Measurements from ENCODE around the gene CACNB2. TPM values are rescaled to one million over a fixed set of nuclear protein-coding genes. Genes with fewer than 3 reads are reported as not detected.
"Not testable (repeated sequence)": the region's sequence is repeated elsewhere in the genome, so short reads cannot be mapped to it uniquely, and the experiment has no call there.

The CACNB2 gene
- total RNA-seq, 2 donors from 2014 or later = 1.9 to 4.6 TPM

- no peaks in the 10 kb centered on the region for H3K36me3 ChIP-seq (ENCODE audit: control insufficient read depth, insufficient read depth, low read length)
- Mint-ChIP-seq H3K4me3 (no peak overlapping the region), H3K9me3 (no peaks in the 10 kb centered on the region), H3K36me3 (ENCODE audit: low read depth) (no peaks in the 10 kb centered on the region), H3K4me1 (no peaks in the 10 kb centered on the region), H3K27me3 (ENCODE audit: insufficient read depth) (no peaks in the 10 kb centered on the region), H3K27ac (no peak overlapping the region)
- H3K4me3 ChIP-seq (ENCODE audit: low read length) = no peak overlapping the region
- H3K27ac ChIP-seq (ENCODE audit: low read depth, low read length) = no peak overlapping the region
- no peak for DNase-seq
- no peaks in the 10 kb centered on the region for H3K4me1 ChIP-seq (ENCODE audit: control insufficient read depth, insufficient read depth, low read length)
- TF ChIP-seq CTCF (conservative IDR thresholded peaks at IDR 0.05) = no peak
- peaks cover 91% of the 10 kb centered on the region for H3K9me3 ChIP-seq (ENCODE audit: control insufficient read depth, low read length)
- WGBS, 2 experiments (ENCODE audit: insufficient coverage in 1 of 2, insufficient read length in 1 of 2) = 78 to 86% methylated on average over 4 of the region's 4 CpGs
- H3K27me3 ChIP-seq (ENCODE audit: control insufficient read depth, insufficient read depth, low read length, poor library complexity, severe bottlenecking) = no peaks in the 10 kb centered on the region
- no peak overlapping the region for H3K9ac ChIP-seq (ENCODE audit: extremely low read depth, low read length, poor library complexity, severe bottlenecking)
These were observed 426.0 kb downstream of the CACNB2 start for GRCh38 chr10:18566177-18566576.

- no peak for TF ChIP-seq CTCF (conservative IDR thresholded peaks at IDR 0.05)
- no peak overlapping the region for H3K9ac ChIP-seq (ENCODE audit: extremely low read depth, low read length, poor library complexity, severe bottlenecking)
- no peaks in the 10 kb centered on the region for H3K36me3 ChIP-seq (ENCODE audit: control insufficient read depth, insufficient read depth, low read length)
- peaks cover 95% of the 10 kb centered on the region for H3K9me3 ChIP-seq (ENCODE audit: control insufficient read depth, low read length)
- no peak for DNase-seq
- H3K4me3 Mint-ChIP-seq = no peak overlapping the region
- H3K4me3 ChIP-seq (ENCODE audit: low read length) = no peak overlapping the region
- no peaks in the 10 kb centered on the region for H3K36me3 Mint-ChIP-seq (ENCODE audit: low read depth)
- H3K9me3 Mint-ChIP-seq = no peaks in the 10 kb centered on the region
- no peaks in the 10 kb centered on the region for H3K27me3 Mint-ChIP-seq (ENCODE audit: insufficient read depth)
- no peak overlapping the region for H3K27ac ChIP-seq (ENCODE audit: low read depth, low read length)
- H3K27me3 ChIP-seq (ENCODE audit: control insufficient read depth, insufficient read depth, low read length, poor library complexity, severe bottlenecking) = no peaks in the 10 kb centered on the region
- no peak overlapping the region for H3K27ac Mint-ChIP-seq
- 93% methylated on average over 3 of the region's 3 CpGs for WGBS, 2 experiments (ENCODE audit: insufficient coverage in 1 of 2, insufficient read length in 1 of 2)
- no peaks in the 10 kb centered on the region for H3K4me1 Mint-ChIP-seq
- H3K4me1 ChIP-seq (ENCODE audit: control insufficient read depth, insufficient read depth, low read length) = no peaks in the 10 kb centered on the region
These were observed 427.2 kb downstream of the CACNB2 start for GRCh38 chr10:18567343-18567856.

DNA sequence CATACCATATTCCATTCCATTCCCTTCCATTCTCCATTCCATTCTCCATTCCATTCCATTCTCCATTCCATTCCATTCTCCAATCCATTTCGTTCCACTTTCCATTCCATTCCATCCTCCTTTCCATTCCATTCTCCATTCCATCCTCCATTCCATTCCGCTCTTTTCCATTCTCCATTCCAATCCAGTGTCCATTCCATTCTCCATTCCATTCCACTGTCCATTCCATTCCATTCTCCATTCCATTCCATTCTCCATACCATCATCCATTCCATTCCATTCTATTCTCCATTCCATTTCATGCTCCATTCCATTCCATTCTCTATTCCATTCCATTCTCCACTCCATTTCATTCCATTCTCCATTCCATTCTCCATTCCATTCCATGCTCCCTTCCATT, 430.2 kb downstream of the CACNB2 start:
- 91 to 93% methylated on average over 2 of the region's 2 CpGs for WGBS, 2 experiments (ENCODE audit: insufficient coverage in 1 of 2, insufficient read length in 1 of 2)
- H3K27me3 ChIP-seq (ENCODE audit: control insufficient read depth, insufficient read depth, low read length, poor library complexity, severe bottlenecking) = not testable (repeated sequence)

DNA sequence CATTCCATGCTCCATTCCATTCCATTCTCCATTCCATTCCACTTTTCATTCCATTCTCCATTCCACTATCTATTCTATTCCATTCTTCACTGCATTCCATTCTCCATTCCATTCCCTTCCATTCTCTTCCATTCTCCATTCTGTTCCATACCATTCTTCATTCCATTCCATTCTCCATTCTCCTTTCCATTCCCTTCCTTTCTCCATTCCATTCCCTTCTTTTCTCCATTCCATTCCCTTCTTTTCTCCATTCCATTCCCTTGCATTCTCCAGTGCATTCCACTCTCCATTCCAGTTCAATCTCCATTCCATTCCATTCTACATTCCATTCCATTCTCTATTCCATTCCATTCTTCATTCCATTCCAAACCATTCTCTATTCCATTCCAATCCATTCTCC, 430.9 kb downstream of the CACNB2 start:
- Mint-ChIP-seq H3K9me3 (no peaks in the 10 kb centered on the region), H3K27me3 (ENCODE audit: insufficient read depth) (no peaks in the 10 kb centered on the region), H3K4me1 (no peaks in the 10 kb centered on the region), H3K4me3 (no peak overlapping the region), H3K27ac (no peak overlapping the region), H3K36me3 (ENCODE audit: low read depth) (peaks cover 13% of the 10 kb centered on the region)
- Histone ChIP-seq H3K27ac (ENCODE audit: low read depth, low read length) (no peak overlapping the region), H3K27me3 (ENCODE audit: control insufficient read depth, insufficient read depth, low read length, poor library complexity, severe bottlenecking) (no peaks in the 10 kb centered on the region), H3K4me1 (ENCODE audit: control insufficient read depth, insufficient read depth, low read length) (no peaks in the 10 kb centered on the region), H3K9me3 (ENCODE audit: control insufficient read depth, low read length) (peaks cover 81% of the 10 kb centered on the region), H3K9ac (ENCODE audit: extremely low read depth, low read length, poor library complexity, severe bottlenecking) (no peak overlapping the region), H3K4me3 (ENCODE audit: low read length) (no peak overlapping the region), H3K36me3 (ENCODE audit: control insufficient read depth, insufficient read depth, low read length) (no peaks in the 10 kb centered on the region)
- DNase-seq = no peak
- TF ChIP-seq CTCF (conservative IDR thresholded peaks at IDR 0.05) = no peak

More for the DNA sequence above, 430.2 kb downstream of the CACNB2 start:
- DNase-seq; H3K27ac Mint-ChIP-seq; H3K36me3 Mint-ChIP-seq (ENCODE audit: low read depth); H3K27me3 Mint-ChIP-seq (ENCODE audit: insufficient read depth); H3K4me3 ChIP-seq (ENCODE audit: low read length); H3K4me1 ChIP-seq (ENCODE audit: control insufficient read depth, insufficient read depth, low read length); H3K9ac ChIP-seq (ENCODE audit: extremely low read depth, low read length, poor library complexity, severe bottlenecking); H3K4me1 Mint-ChIP-seq; H3K36me3 ChIP-seq (ENCODE audit: control insufficient read depth, insufficient read depth, low read length); H3K27ac ChIP-seq (ENCODE audit: low read depth, low read length); H3K4me3 Mint-ChIP-seq; H3K9me3 Mint-ChIP-seq: not testable (repeated sequence)
- H3K9me3 ChIP-seq (ENCODE audit: control insufficient read depth, low read length) = peaks cover 88% of the 10 kb centered on the region

All from endodermal cell (in vitro differentiated cells).